GM15510 (cell line): ENCODE data around the gene ZSWIM7.

Experiments used
- POLR2A ChIP-seq: IDR thresholded peaks from 3 replicates; pipeline ENCODE4 v1.6.1; 2011; ENCODE audit warnings: borderline replicate concordance; ENCODE audit not compliant: insufficient read length; ENCODE audit errors: extremely low read depth

ZSWIM7 gene

GRCh38 chr17:16003841-16004240 is 4.3 kb upstream of the ZSWIM7 start:
- TF ChIP-seq POLR2A: no peak

DNA sequence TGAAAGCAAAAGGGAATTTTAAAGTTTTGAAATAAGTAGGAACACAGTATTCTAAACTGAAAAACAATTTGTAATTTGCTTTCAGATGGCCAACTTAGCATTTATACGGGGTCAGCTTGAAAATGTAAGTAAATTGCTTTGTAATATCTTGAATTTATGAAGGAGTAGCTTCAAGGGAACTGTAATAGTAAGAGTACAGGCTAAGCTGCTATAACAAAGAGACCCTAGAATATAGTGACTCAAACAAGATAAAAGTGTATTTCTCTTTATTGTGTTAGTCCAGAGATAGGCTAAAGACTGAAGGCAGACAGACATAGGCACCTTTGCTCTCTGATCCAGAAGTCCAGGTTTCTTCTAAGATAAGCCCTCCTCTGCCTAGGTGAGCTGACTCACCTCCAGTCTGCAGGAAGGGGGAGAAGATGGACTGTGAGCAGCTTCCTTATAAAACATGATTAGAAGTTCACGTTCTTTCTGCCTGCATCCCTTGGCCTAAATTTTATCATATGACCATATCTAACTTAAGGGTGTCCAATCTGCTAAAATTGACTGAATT is 3.3 kb upstream of the ZSWIM7 start:
- no peak for TF ChIP-seq POLR2A

DNA sequence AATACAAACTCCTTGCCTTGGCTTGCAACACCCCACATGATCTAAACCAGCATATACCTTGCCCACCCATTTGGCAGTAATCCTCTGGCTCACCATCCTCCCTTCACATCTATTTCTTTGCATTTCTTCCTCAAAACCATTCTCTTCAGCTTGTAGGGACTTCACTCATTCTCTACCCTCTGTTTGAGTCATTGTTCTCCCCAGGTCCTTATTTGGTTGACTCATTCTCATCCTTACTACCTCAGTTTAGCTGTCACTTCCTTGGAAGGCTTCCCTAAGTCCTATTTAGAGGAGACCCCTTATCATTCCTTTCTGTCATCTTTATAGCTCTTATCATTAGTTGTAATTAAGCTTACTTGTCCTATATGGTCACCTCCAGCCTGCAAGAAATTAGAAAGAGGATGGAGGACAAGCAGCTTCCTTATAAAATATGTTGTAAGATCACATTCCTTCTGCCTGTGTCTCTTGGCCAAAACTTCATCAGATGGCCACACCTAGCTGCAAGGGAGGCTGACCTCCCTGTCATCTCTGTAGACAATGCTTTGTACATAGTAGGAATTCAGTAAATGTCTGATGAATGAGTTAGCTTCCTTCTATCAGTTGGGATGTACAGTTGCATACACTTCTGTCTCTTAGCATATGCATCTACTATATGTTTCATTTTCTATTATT is 1.9 kb upstream of the ZSWIM7 start:
- no peak for TF ChIP-seq POLR2A

DNA sequence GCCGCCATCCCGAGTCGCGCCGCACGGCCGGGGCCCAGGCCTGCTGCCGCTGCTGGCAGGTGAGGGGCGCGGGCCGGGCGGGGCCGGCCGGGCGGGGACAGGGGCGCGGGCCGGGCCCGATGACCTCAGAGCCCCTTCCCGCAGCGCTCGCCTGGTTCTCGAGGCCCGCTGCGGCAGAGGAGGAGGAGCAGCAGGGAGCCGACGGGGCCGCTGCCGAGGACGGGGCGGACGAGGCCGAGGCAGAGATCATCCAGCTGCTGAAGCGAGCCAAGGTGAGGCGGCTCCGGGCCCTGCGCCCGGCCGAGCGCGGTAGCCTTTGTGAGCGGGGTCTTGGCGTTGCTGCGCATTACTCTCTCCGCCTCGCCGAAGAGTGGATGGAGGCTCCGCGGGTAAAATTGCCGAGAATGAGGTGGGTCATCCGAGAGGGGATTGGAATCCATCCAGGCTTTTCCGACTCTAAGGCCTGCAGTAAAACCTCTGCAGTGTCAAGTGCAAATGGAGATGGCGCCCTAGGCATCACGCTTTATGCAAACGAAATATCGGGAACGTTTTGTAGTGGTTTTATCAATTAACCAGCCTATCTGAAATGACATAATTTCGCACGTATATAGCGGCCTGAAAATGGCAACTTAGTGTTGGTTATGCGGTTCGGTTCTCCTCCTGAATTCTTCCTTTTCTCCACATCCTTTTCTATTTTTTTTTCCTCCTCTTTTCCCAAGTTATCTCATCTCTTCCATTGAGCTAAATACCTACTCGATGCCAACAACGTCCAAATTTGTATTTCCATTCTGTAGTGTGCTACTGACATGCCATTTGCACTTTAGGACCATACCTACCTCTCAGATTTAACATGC is 697 bp upstream of the ZSWIM7 start:
- TF ChIP-seq POLR2A: no peak

DNA sequence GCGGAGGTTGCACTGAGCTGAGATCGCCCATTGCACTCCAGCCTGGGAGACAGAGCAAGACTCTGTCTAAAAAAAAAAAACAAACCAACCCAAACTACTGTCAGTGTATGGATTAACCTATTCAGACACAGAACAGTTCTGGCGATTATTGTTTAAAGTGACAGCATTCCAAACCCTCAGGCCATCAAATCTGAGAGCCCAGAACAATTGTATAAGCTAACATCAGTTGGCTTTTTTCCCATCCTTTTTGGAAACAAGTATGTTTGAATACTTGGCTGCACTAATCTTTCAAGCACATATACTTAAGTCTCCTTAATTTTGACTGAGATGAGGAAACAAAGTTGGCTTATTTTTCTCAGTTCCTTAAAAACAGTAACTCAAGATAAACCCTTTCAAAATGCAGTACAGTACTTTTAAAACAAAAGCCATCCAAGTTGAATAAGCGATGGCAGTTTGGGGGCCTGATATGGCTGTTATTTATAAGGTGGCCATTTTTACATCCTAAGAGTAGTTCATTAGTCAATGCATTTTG is 1.4 kb downstream of the ZSWIM7 start:
- TF ChIP-seq POLR2A: no peak

DNA sequence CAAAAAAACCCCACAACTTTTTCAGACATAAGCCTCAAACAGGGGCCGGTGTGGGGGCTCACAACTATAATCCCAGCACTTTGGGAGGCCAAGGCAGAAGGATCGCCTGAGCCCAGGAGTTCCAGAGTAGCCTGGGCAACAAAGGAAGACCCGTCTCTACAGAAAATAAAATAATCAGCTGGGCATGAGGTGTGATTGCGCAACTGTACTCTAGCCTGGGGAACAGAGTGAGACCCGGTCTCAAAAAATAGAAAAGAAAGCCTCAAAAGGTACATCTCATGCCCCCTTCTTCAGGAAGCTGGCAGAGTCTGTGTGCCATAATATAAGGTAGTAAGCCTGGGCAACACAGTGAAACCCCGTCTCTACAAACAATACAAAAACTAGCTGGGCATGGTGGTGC is 3.2 kb downstream of the ZSWIM7 start:
- TF ChIP-seq POLR2A: no peak

DNA sequence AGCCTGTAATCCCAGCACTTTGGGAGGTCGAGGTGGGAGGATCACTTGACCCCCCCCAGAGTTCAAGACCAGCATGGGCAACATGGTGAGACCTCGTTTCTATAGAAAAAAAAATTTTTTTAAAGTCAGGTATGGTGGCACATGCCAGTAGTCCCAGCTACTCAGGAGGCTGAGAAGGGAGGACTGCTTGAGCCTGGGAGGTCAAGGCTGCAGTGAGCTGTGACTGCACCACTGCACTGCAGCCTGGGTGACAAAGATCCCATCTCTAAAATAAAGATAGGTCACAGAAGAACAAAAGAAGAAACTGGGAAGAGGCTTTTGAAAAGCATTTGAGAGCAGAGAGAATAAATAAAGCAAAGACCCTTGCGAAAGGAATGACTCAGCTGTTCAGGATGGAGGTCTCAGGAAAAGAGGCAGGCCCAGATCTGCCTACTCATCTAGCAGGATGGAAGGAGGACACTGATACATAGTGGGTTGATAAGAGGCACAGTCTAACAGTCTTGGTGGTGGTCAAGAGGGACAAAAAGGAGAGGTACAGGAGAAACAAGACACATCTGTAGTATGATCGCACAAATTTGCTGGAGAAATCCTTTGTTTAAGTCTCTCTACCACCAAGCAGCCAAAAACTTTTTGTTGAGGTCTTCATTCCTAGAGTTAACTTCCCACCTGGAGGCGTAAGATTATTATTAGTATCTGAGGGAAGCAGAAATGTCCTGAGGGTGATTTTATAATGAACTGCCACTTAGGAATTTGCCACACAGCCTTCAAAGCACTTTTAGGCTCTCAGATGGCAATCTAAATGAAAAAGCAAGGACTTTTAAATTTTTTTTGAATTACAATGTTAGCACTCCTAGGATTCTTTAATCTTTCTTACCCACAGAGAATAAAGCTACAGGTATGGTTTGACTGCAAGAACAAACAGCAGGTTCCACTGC is 17.6 kb downstream of the ZSWIM7 start:
- no peak for TF ChIP-seq POLR2A

DNA sequence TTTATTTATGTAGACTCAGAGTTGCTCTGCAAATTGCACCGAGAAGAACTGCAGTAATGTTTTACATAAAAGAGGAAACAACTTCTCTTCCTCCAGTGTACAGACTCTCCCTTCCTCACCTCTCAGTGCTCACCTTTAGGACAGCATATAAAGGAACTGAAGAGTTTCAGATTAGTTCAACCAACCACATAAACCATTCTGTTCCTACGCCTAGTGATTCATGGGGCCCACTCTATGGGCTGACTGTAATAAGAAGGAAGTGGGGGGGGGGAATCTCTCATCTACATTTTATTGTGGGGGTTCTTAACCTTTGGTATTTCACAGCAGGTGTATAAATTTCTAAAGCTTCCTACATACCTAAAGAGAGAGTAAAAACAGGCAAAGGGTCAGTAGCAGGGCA is 18.3 kb downstream of the ZSWIM7 start:
- no peak for TF ChIP-seq POLR2A

DNA sequence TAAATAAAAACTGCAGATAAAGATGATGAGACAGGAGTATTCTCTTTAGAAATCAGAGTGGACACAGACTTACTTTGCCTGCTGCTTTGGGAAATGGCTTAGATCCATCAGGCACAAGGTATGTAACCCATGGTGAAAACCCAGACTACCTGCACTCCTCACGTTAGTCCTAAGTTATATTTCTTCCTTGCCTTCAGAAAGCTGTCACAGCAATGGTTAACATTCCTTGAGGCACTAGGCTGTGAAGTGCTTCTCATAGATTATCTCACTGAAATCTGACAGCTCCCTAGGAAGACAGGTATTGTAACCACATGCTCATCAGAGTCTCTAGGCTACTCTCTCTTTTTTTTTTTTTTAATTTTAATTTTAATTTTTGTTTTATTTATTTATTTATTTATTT is 20.9 kb downstream of the ZSWIM7 start:
- TF ChIP-seq POLR2A: no peak

DNA sequence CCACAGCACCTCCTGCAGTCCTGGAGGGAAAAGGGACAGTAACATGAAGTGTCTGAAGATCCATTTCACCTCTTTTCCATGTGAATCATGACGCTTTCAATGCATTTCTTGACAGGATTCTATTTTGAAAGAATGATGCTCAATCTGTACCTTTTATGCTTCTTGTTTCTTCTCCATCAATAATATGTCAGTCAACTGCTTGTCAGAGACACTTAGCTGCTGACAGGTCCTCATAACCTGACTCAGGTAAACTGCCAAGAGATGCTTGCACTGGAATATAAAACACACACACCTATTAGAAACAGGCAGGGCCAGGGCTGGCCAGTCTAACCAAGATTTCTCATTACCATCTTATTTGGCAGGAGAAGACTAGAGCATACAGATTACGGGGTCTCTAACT is 21.6 kb downstream of the ZSWIM7 start:
- TF ChIP-seq POLR2A: no peak

DNA sequence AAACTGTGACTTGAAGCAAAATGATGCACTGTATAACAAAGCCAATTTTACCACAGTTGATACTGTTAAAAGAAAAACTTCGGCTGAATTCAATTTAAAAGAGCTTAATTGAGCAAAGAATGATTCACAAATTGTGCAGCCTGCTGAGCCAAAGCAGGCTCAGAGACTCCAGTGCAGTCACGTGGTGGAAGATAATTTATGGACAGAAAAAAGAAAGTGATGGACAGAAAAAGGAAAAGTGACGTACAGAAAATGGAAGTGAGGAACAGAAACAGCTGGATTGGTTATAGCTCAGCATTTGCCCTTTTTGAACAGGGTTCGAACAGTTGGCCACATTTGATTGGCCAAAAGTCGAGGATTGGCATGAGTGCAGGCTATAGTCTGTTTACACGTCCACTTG is 25.7 kb downstream of the ZSWIM7 start:
- no peak for TF ChIP-seq POLR2A

- TF ChIP-seq POLR2A: no peak
These were observed 26.5 kb downstream of the ZSWIM7 start for GRCh38 chr17:15973016-15973415.

- no peak for TF ChIP-seq POLR2A
These were observed 27.0 kb downstream of the ZSWIM7 start for GRCh38 chr17:15972497-15972951.

DNA sequence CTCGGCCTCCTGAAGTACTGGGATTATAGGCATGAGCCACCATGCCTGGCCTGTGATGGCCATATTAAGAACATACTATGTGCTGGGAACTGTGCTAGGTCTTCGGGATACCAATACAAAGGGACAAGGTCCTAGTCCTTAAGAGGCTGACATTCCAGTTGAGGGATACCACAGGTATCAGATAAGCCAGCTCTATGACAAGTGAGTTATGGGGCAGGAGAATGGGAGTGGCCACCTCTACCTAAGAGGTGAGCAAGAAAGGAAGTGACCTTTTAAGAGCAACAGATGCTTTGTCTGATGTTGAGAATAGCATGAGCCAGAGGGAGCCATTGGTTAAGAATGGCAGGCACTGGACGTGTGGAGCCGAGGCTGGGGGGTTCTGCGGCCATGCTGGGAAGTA is 27.6 kb downstream of the ZSWIM7 start:
- TF ChIP-seq POLR2A: no peak
